Activated CD8-positive, alpha-beta T cell treated with anti-CD3 and anti-CD28 coated beads for 36 hours (primary cell): ENCODE data around the gene LRRC8E. TPM values are rescaled to one million over a fixed set of nuclear protein-coding genes. Genes with fewer than 3 reads are reported as not detected.

ENCODE experiments used
- ATAC-seq: fragments of 200-7000 bp; cut with Tn5 transposase; one replicate; pipeline ENCODE4 v1.10.0; 2021; ENCODE audit warnings: mild to moderate bottlenecking, moderate library complexity
- CTCF ChIA-PET: fragments of 350-600 bp; sonication (Branson Sonifier 250); formaldehyde crosslinking; loops from one replicate; lab custom pipeline; 2021; ENCODE audit warnings: antibody characterized with exemption; lab: Charles Lee
- POLR2A ChIA-PET: fragments of 350-600 bp; sonication (Branson Sonifier 250); formaldehyde crosslinking; loops from one replicate; lab custom pipeline; 2021; ENCODE audit warnings: antibody characterized with exemption; lab: Charles Lee
- DNase-seq: peaks from one replicate; pipeline ENCODE4 v3.0.0-alpha.2; 2020
- H3K27ac Mint-ChIP-seq: one replicate; pipeline ENCODE4 v1.8.0; 2021; ENCODE audit warnings: mild to moderate bottlenecking, mixed read lengths
- H3K27me3 Mint-ChIP-seq: one replicate; pipeline ENCODE4 v1.8.0; 2021; ENCODE audit warnings: mixed read lengths
- H3K36me3 Mint-ChIP-seq: one replicate; pipeline ENCODE4 v1.8.0; 2021; ENCODE audit warnings: low read depth, mixed read lengths
- H3K4me1 Mint-ChIP-seq: one replicate; pipeline ENCODE4 v1.8.0; 2021; ENCODE audit warnings: low read depth, mixed read lengths
- H3K4me3 Mint-ChIP-seq: one replicate; pipeline ENCODE4 v1.8.0; 2021; ENCODE audit warnings: mild to moderate bottlenecking, moderate library complexity, mixed read lengths
- H3K9me3 Mint-ChIP-seq: one replicate; pipeline ENCODE4 v1.8.0; 2021; ENCODE audit warnings: mixed read lengths
- intact Hi-C: fragments of 100-400 bp; cut with micrococcal nuclease; formaldehyde crosslinking; loops from one replicate; pipeline ENCODE4 v1.10.0; 2022
- total RNA-seq, 2 experiments: library from RNA; stranded (reverse); gene quantifications; one replicate each; pipeline ENCODE4 v1.2.3, GENCODE V29; 2021
- TF ChIP-seq, protein P1 (sequence below): fragments of 200-600 bp; IDR thresholded peaks from one replicate; pipeline ENCODE4 v1.8.0; 2022; ENCODE audit warnings: antibody characterized with exemption, mild to moderate bottlenecking

LRRC8E gene
- total RNA-seq, 2 experiments from 2014 or later = not detected

GRCh38 chr19:7860714-7861618 is 27.3 kb upstream of the LRRC8E start:
- H3K9me3 Mint-ChIP-seq = no peaks in the 10 kb centered on the region
- H3K27ac Mint-ChIP-seq = no peak overlapping the region
- no peaks in the 10 kb centered on the region for H3K36me3 Mint-ChIP-seq
- TF ChIP-seq, protein P1, sequence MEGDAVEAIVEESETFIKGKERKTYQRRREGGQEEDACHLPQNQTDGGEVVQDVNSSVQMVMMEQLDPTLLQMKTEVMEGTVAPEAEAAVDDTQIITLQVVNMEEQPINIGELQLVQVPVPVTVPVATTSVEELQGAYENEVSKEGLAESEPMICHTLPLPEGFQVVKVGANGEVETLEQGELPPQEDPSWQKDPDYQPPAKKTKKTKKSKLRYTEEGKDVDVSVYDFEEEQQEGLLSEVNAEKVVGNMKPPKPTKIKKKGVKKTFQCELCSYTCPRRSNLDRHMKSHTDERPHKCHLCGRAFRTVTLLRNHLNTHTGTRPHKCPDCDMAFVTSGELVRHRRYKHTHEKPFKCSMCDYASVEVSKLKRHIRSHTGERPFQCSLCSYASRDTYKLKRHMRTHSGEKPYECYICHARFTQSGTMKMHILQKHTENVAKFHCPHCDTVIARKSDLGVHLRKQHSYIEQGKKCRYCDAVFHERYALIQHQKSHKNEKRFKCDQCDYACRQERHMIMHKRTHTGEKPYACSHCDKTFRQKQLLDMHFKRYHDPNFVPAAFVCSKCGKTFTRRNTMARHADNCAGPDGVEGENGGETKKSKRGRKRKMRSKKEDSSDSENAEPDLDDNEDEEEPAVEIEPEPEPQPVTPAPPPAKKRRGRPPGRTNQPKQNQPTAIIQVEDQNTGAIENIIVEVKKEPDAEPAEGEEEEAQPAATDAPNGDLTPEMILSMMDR = no peak
- ATAC-seq (no peak), DNase-seq (no peak)
- ChIA-PET CTCF (interaction anchor here (0.8 to 2.3 kb wide), 5 partner anchors 8 to 321 kb away, joined by 3 to 22 read pairs (median 4); partner anchors contain the start of gene MAP2K7), POLR2A (interaction anchor here (1.6 to 2.0 kb wide), 2 partner anchors 32 to 39 kb away, joined by 4 to 6 read pairs; no protein-coding TSS in a partner anchor)
- intact Hi-C loops = no loop called here
- peaks cover 29% of the 10 kb centered on the region for H3K27me3 Mint-ChIP-seq
- no peak overlapping the region for H3K4me3 Mint-ChIP-seq
- peaks cover 9% of the 10 kb centered on the region for H3K4me1 Mint-ChIP-seq

- intact Hi-C loops = no loop called here
- TF ChIP-seq, protein P1 = peak; percentile 53
- ChIA-PET POLR2A (interaction anchor here (0.6 to 2.0 kb wide), 3 partner anchors 33 to 49 kb away, joined by 3 to 6 read pairs (median 4); no protein-coding TSS in a partner anchor), CTCF (interaction anchor here (0.7 to 2.3 kb wide), 9 partner anchors 7 to 322 kb away, joined by 3 to 22 read pairs (median 3); partner anchors contain the start of genes MAP2K7 and TRAPPC5)
- peak overlapping the region; percentile 37 for H3K4me3 Mint-ChIP-seq
- no peak for ATAC-seq
- no peak for DNase-seq
- no peaks in the 10 kb centered on the region for H3K36me3 Mint-ChIP-seq
- no peaks in the 10 kb centered on the region for H3K9me3 Mint-ChIP-seq
- peaks cover 9% of the 10 kb centered on the region for H3K4me1 Mint-ChIP-seq
- peaks cover 29% of the 10 kb centered on the region for H3K27me3 Mint-ChIP-seq
- no peak overlapping the region for H3K27ac Mint-ChIP-seq
Measured at GRCh38 chr19:7861619-7862412, 26.5 kb upstream of the LRRC8E start.

- TF ChIP-seq, protein P1 = no peak
- Mint-ChIP-seq H3K4me1 (peaks cover 9% of the 10 kb centered on the region), H3K36me3 (no peaks in the 10 kb centered on the region), H3K27me3 (peaks cover 35% of the 10 kb centered on the region), H3K27ac (no peak overlapping the region), H3K9me3 (no peaks in the 10 kb centered on the region), H3K4me3 (peak overlapping the region; percentile 37)
- POLR2A ChIA-PET = interaction anchor here (0.6 to 2.0 kb wide), 2 partner anchors 37 to 48 kb away, joined by 3 to 6 read pairs; no protein-coding TSS in a partner anchor
- ATAC-seq = peak; percentile 85
- intact Hi-C loops = no loop called here
- peak; percentile 90 for DNase-seq
- CTCF ChIA-PET = interaction anchor here (0.9 to 2.3 kb wide), 5 partner anchors 9 to 181 kb away, joined by 3 to 22 read pairs (median 3); partner anchors contain the start of gene TRAPPC5
Measured at GRCh38 chr19:7862413-7862951, 25.8 kb upstream of the LRRC8E start.

- ChIA-PET POLR2A (interaction anchor here (1.0 to 2.0 kb wide), 2 partner anchors 9 to 37 kb away, joined by 3 to 6 read pairs; no protein-coding TSS in a partner anchor), CTCF (interaction anchor here (1.5 kb wide), 1 partner anchor 182 kb away, joined by 3 read pairs; the partner anchor contains the start of gene TRAPPC5)
- intact Hi-C loops = no loop called here
- no peaks in the 10 kb centered on the region for H3K9me3 Mint-ChIP-seq
- H3K4me1 Mint-ChIP-seq = peaks cover 11% of the 10 kb centered on the region
- DNase-seq (peak; percentile 20), ATAC-seq (no peak)
- H3K4me3 Mint-ChIP-seq = no peak overlapping the region
- H3K27ac Mint-ChIP-seq = no peak overlapping the region
- TF ChIP-seq, protein P1 = no peak
- H3K36me3 Mint-ChIP-seq = no peaks in the 10 kb centered on the region
- peaks cover 35% of the 10 kb centered on the region for H3K27me3 Mint-ChIP-seq
Measured at GRCh38 chr19:7863157-7863970, 24.9 kb upstream of the LRRC8E start.
